ENCODE data around the gene RUBCN. TPM values are rescaled to one million over a fixed set of nuclear protein-coding genes. Genes with fewer than 3 reads are reported as not detected.
A peak's percentile ranks its signal among the peaks of the same experiment; 100 is the strongest.

The RUBCN gene
- total and polyA plus RNA-seq, 2 of the 13 experiments (the other 11 are each of a cell fraction or from before 2014, with no cell fraction given), result 5.2 to 8.1 TPM

- Histone ChIP-seq H3K27ac (ENCODE audit: extremely low read length, insufficient read depth, low read length) (no peak overlapping the region), H2AFZ (ENCODE audit: low read length) (peak overlapping the region; percentile 56), H3K4me3 (replicated peaks in 1 of 3; ENCODE audit: insufficient read depth in 1 of 3, low read depth in 2 of 3, low read length in 3 of 3) (peak overlapping the region; percentile 75 to 86 (median 77)), H4K20me1 (ENCODE audit: insufficient read depth, low read length) (peaks cover 7% of the 10 kb centered on the region; the same call in 1 of the 2 replicates), H3K36me3 (replicated peaks in 1 of 2; ENCODE audit: control insufficient read depth in 1 of 2, insufficient read depth in 2 of 2, low read length in 2 of 2) (no peaks in the 10 kb centered on the region), H3K9me3 (ENCODE audit: low read length) (no peaks in the 10 kb centered on the region), H3K79me2 (ENCODE audit: insufficient read depth, low read length) (peaks cover 17% of the 10 kb centered on the region), H3K9ac (ENCODE audit: insufficient read depth, low read depth, low read length) (peak overlapping the region; percentile 20; the same call in 1 of the 2 replicates), H3K4me1 (ENCODE audit: insufficient read depth, low read length) (peaks cover 37% of the 10 kb centered on the region), H3K27me3 (ENCODE audit: control insufficient read depth in 1 of 2, insufficient read depth in 2 of 2, low read length in 2 of 2) (peaks cover 0 to 5% of the 10 kb centered on the region in 2 experiments; a peak in 1 of 5 replicates), H3K4me2 (ENCODE audit: low read depth, low read length) (peak overlapping the region; percentile 85)
- ChIA-PET CTCF (ENCODE audit: low intra/inter-chr PET ratio, low total read pairs) (no interaction called here), POLR2A (no interaction called here)
- 11% methylated on average over 12 of the region's 12 CpGs for WGBS (ENCODE audit: low lambda C conversion rate)
- ATAC-seq (no peak), DNase-seq (ENCODE audit: low spot score) (no peak), FAIRE-seq (no peak)
- TF ChIP-seq CCDC6 (CRISPR knock-in tag; IDR thresholded peaks at IDR 0.05) (peak; percentile 10; the same call in 1 of the 2 replicates), SAP130 (CRISPR knock-in tag; IDR thresholded peaks at IDR 0.05; ENCODE audit: low read depth) (0 out of 2 replicates have a peak, but pooled peaks have one; percentile 3), FOXP4 (CRISPR knock-in tag; IDR thresholded peaks at IDR 0.05) (no peak)
- no TSS peak for BruUV-seq (replicated peaks)
- in situ Hi-C loops (cut with HindIII; ENCODE audit: extremely low pct_ligation_motif_present, low pct_unique_long_range_greater_than_20kb) (no loop called here), intact Hi-C loops (cut with micrococcal nuclease; ENCODE audit: unreplicated experiment) (loop anchor here (2.0 kb wide), 1 partner anchor 54 kb away; no protein-coding TSS in a partner anchor)
These were observed 12.1 kb upstream of the RUBCN start for GRCh38 chr3:197748597-197749314.

- Histone ChIP-seq H3K4me1 (ENCODE audit: insufficient read depth, low read length) (peaks cover 31% of the 10 kb centered on the region), H3K79me2 (ENCODE audit: insufficient read depth, low read length) (no peaks in the 10 kb centered on the region), H3K4me2 (ENCODE audit: low read depth, low read length) (peak overlapping the region; percentile 55), H3K4me3 (replicated peaks in 1 of 3; ENCODE audit: insufficient read depth in 1 of 3, low read depth in 2 of 3, low read length in 3 of 3) (no peak overlapping the region), H3K27ac (ENCODE audit: extremely low read length, insufficient read depth, low read length) (no peak overlapping the region), H3K9ac (ENCODE audit: insufficient read depth, low read depth, low read length) (no peak overlapping the region), H3K36me3 (replicated peaks in 1 of 2; ENCODE audit: control insufficient read depth in 1 of 2, insufficient read depth in 2 of 2, low read length in 2 of 2) (no peaks in the 10 kb centered on the region), H4K20me1 (ENCODE audit: insufficient read depth, low read length) (no peaks in the 10 kb centered on the region), H3K27me3 (ENCODE audit: control insufficient read depth in 1 of 2, insufficient read depth in 2 of 2, low read length in 2 of 2) (peaks cover 0 to 5% of the 10 kb centered on the region in 2 experiments; a peak in 2 of 5 replicates), H2AFZ (ENCODE audit: low read length) (no peak overlapping the region), H3K9me3 (ENCODE audit: low read length) (no peaks in the 10 kb centered on the region)
- POLR2A ChIA-PET, result interaction anchor here (1.1 to 1.7 kb wide), 2 partner anchors 9 to 11 kb away, joined by 3 to 4 read pairs; partner anchors contain the start of gene RUBCN
- DNase-seq (ENCODE audit: low spot score) (no peak), ATAC-seq (no peak), FAIRE-seq (no peak)
- CTCF ChIA-PET (ENCODE audit: low intra/inter-chr PET ratio, low total read pairs), result no interaction called here
- intact Hi-C loops (cut with micrococcal nuclease; ENCODE audit: unreplicated experiment) (no loop called here), in situ Hi-C loops (cut with HindIII; ENCODE audit: extremely low pct_ligation_motif_present, low pct_unique_long_range_greater_than_20kb) (no loop called here)
- WGBS (ENCODE audit: low lambda C conversion rate), result 35% methylated on average over 4 of the region's 4 CpGs
- BruUV-seq (replicated peaks), result no TSS peak
- TF ChIP-seq ASH2L (IDR thresholded peaks at IDR 0.05; ENCODE audit: insufficient read length, low read depth, low read length) (no peak), PITX1 (CRISPR knock-in tag; IDR thresholded peaks at IDR 0.05) (no peak), ZNF674 (CRISPR knock-in tag; IDR thresholded peaks at IDR 0.05; ENCODE audit: low read depth) (no peak), ZNF503 (CRISPR knock-in tag; IDR thresholded peaks at IDR 0.05) (no peak), CHCHD3 (CRISPR knock-in tag; IDR thresholded peaks at IDR 0.05) (no peak), KLF9 (CRISPR knock-in tag; IDR thresholded peaks at IDR 0.05; ENCODE audit: low read depth) (no peak), ZNF34 (CRISPR knock-in tag; IDR thresholded peaks at IDR 0.05; ENCODE audit: borderline replicate concordance) (no peak), ZNF3 (CRISPR knock-in tag; IDR thresholded peaks at IDR 0.05) (no peak), BHLHE40 (IDR thresholded peaks at IDR 0.05; ENCODE audit: low read length) (no peak), ZNF414 (CRISPR knock-in tag; IDR thresholded peaks at IDR 0.05) (no peak)
These were observed 10.1 kb upstream of the RUBCN start for GRCh38 chr3:197746801-197747237.
